LNCaP clone FGC (cell line): Measurements from ENCODE around the gene VGLL4.

Experiments used
- DNase-seq: peaks from one replicate; pipeline ENCODE4 v3.0.0-alpha.2; 2011; ENCODE audit warnings: low read depth
- H3K4me3 ChIP-seq: 2 replicates; pipeline ENCODE4 v1.5.1; 2011; ENCODE audit warnings: mild to moderate bottlenecking, low read depth, low read length, control low read depth
- CTCF ChIP-seq: IDR thresholded peaks from 2 replicates; pipeline ENCODE4 v1.5.1; 2012; ENCODE audit warnings: mild to moderate bottlenecking; ENCODE audit not compliant: control insufficient read depth, insufficient read depth; ENCODE audit errors: extremely low read depth

VGLL4 gene

DNA sequence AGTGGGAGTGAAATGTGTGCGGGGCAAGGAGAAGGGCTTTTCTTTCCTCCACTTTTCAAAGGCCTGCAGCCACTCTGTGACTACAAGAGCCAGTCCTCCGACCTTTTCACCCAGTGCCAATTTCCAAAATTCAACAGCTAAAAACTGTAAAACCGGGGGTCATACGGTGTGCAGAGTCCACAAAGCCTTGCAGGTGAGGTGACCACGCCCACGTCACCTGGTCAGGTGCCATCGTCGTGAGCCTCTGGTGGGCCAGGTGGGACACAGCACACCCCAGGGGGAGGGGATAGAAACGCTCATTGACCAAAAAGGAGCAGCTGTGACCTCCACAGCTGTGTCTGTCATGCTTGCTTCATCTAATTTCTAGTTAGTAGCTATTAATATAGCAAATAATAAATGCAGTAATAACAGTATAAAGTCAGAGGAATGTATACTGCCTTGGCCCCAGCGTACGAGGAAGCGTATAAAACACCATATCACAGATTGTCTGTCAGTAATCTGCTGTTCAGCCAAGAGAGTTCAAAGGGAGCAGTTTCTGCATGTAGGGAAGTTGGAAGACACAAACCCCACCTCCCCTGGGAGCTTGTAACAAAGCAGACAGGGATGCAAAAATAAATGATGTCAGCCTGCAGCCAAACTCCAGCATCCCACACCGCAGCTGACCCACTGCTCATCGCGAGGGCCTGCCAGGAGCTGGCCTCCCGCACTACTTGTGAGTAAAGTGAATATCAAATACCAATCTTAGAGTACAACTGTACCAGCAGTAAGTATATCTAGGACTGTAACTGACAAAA is 86.7 kb downstream of the VGLL4 start:
- no peak for TF ChIP-seq CTCF
- DNase-seq = no peak
- no peak overlapping the region for H3K4me3 ChIP-seq

- TF ChIP-seq CTCF = no peak
- H3K4me3 ChIP-seq = no peak overlapping the region
- DNase-seq = no peak
Observed at GRCh38 chr3:11555881-11556633, 87.7 kb downstream of the VGLL4 start.

DNA sequence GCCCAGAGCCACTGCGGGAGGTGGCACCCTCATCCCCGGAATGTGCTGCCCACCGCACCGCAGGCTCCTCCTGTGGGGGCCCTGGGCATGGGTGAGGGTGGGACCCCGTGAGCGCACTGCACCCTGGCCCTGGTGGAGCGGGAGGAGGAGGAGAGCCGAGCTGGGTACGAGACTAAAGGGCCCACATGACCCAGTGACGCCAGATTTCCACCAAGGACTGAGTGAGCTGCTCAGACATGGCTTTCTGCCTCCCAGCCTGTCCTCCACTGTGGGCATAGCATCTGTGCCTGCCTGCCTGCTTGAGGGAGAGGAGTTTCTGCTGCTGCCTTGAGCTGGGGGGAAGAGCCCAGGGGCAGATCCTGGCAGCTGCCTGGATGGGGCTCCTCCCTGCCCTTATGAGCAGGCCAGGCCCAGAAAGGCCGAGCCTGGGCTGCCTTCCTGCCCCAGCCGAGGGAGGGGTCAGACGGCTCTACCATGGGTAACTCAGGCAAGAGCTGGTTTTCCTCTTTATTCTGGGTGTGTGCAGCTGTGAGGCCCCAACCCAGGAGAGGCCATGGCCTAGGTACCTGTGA is 88.4 kb downstream of the VGLL4 start:
- DNase-seq = no peak
- no peak for TF ChIP-seq CTCF
- no peak overlapping the region for H3K4me3 ChIP-seq

- TF ChIP-seq CTCF = no peak
- no peak overlapping the region for H3K4me3 ChIP-seq
- DNase-seq = no peak
Observed at GRCh38 chr3:11554666-11555065, 89.0 kb downstream of the VGLL4 start.

DNA sequence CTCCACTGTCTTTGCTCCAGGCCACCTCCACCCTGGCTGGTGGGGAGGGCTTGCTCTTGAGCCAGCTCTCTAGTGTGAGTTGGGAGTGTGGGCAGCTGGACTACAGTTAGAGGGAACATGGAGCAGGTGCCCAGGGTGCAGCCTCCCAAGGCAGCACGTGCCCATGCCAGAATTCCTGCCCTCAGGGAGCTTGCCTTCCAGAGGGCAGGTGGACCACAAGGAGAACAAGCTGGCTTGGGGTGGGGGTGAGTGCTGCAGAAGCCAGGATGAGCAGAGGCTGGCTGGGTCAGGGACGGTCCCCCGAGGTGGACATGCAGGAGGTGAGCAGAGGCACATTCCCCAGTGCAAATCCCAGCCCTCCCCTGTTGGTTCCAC is 89.5 kb downstream of the VGLL4 start:
- H3K4me3 ChIP-seq = no peak overlapping the region
- TF ChIP-seq CTCF = no peak
- DNase-seq = no peak

GRCh38 chr3:11553436-11554235 is 90.1 kb downstream of the VGLL4 start:
- peak overlapping the region; percentile 3; the same call in 1 of the 2 replicates for H3K4me3 ChIP-seq
- no peak for TF ChIP-seq CTCF
- DNase-seq = peak; percentile 79
